H1 (cell line): ENCODE measurements around the gene PPP4R4. TPM values are rescaled to one million over a fixed set of nuclear protein-coding genes. Genes with fewer than 3 reads are reported as not detected.

ENCODE experiments used
- BRCA1 ChIP-seq: IDR thresholded peaks from 2 replicates; pipeline ENCODE4 v1.6.1; 2012; ENCODE audit warnings: low read depth, low read length, improper control_type of control experiment
- KDM1A ChIP-seq: fragments of 200-600, 300-600 bp; sonication (generic); IDR thresholded peaks from 2 replicates; pipeline ENCODE4 v1.7.1; 2016; ENCODE audit warnings: mild to moderate bottlenecking, low read length, borderline replicate concordance
- NRF1 ChIP-seq: IDR thresholded peaks from 2 replicates; pipeline ENCODE4 v1.6.1; 2011; ENCODE audit warnings: mild to moderate bottlenecking, low read depth, low read length, improper control_type of control experiment
- SIRT6 ChIP-seq: IDR thresholded peaks from one replicate; pipeline ENCODE4 v1.7.1; 2012; ENCODE audit warnings: low read length, inconsistent platforms
- SP4 ChIP-seq: IDR thresholded peaks from 2 replicates; pipeline ENCODE4 v1.6.1; 2012; ENCODE audit warnings: low read length, inconsistent platforms
- TAF7 ChIP-seq: optimal IDR thresholded peaks from 2 replicates; pipeline ENCODE3; 2011; ENCODE audit warnings: low read depth, mild to moderate bottlenecking, inconsistent platforms, low read length, moderate library complexity, borderline replicate concordance
- polyA plus RNA-seq, 7 experiments: library from polyadenylated mRNA; depleted of rRNA in 3 of 7; stranded (reverse) in 5 of 7; unstranded in 2 of 7; fragments of >200 nt in 5 of 7; fragments of 200-250 nt in 2 of 7; gene quantifications; 1 replicate in 5 of 7; 2 replicates in 1 of 7; 4 replicates in 1 of 7; pipeline versions ENCODE4 v1.2.1 to v1.2.3, GENCODE V29; 2011 to 2013; ENCODE audit warnings: missing spikeins in 2 of 7, mixed read lengths in 2 of 7
- total RNA-seq: library from RNA; stranded (reverse); fragmentation: NEBNext Ultra II Directional; extraction: Animal tissue kit (Norgen Biotek cat#: 25700); gene quantifications from 2 replicates; pipeline ENCODE4 v1.2.1, GENCODE V29; 2021

The PPP4R4 gene
- total and polyA plus RNA-seq, 2 of the 8 experiments (the other 6 are each of a cell fraction or from before 2014, with no cell fraction given) = 3.3 to 9.6 TPM

GRCh38 chr14:94173885-94174603, at the start of gene PPP4R4 (continued):
- TF ChIP-seq NRF1 = peak; percentile 53
- no peak for TF ChIP-seq SP4
- no peak for TF ChIP-seq KDM1A
- TF ChIP-seq SIRT6 = no peak
- TF ChIP-seq TAF7 = peak; percentile 62
- TF ChIP-seq BRCA1 = no peak
